DND-41 (cell line): Measurements from ENCODE around the gene NUAK1.

Experiments used
- EZH2 ChIP-seq: IDR thresholded peaks from 3 replicates; pipeline ENCODE4 v1.6.1; 2012; ENCODE audit warnings: borderline replicate concordance, low read depth, mild to moderate bottlenecking, moderate library complexity, low read length, inconsistent platforms; ENCODE audit not compliant: severe bottlenecking
- TF ChIP-seq, protein P1 (sequence below): IDR thresholded peaks from 2 replicates; pipeline ENCODE4 v1.5.1; 2012; ENCODE audit warnings: borderline replicate concordance, low read length, moderate library complexity, mild to moderate bottlenecking; ENCODE audit not compliant: poor library complexity, severe bottlenecking; ENCODE audit errors: extremely low read depth

DNA sequence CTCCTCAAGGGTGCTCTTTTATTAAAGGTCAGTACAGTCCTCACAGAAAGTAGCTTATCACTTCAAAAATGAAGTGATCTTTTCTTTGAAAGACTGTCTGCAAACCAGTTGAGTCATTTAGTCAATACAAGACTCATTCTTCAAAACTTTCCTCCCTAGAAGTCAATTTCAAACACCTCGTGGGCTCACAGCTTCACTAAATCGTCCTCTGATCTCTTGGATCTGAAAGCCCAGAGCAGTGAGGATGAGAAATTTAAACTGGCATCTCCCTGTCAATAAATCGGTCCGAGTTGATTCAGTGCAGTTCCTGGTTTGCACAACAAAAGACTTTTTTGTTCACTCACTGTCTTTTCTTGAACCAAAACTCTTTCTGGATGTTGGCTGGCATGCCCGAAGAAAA lies 44.5 kb downstream of the NUAK1 start:
- no peak for TF ChIP-seq EZH2
- TF ChIP-seq, protein P1, sequence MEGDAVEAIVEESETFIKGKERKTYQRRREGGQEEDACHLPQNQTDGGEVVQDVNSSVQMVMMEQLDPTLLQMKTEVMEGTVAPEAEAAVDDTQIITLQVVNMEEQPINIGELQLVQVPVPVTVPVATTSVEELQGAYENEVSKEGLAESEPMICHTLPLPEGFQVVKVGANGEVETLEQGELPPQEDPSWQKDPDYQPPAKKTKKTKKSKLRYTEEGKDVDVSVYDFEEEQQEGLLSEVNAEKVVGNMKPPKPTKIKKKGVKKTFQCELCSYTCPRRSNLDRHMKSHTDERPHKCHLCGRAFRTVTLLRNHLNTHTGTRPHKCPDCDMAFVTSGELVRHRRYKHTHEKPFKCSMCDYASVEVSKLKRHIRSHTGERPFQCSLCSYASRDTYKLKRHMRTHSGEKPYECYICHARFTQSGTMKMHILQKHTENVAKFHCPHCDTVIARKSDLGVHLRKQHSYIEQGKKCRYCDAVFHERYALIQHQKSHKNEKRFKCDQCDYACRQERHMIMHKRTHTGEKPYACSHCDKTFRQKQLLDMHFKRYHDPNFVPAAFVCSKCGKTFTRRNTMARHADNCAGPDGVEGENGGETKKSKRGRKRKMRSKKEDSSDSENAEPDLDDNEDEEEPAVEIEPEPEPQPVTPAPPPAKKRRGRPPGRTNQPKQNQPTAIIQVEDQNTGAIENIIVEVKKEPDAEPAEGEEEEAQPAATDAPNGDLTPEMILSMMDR = no peak
